Uterus (tissue), 4 donors: Measurements from ENCODE around the gene KMT2D. TPM values are rescaled to one million over a fixed set of nuclear protein-coding genes. Genes with fewer than 3 reads are reported as not detected.
A peak's percentile ranks its signal among the peaks of the same experiment; 100 is the strongest.

Experiments used
- DNase-seq, 2 donors: peaks; one replicate each; pipeline ENCODE4 v3.0.0-alpha.2; 2019 to 2020
- H3K27ac ChIP-seq, 2 donors: fragments of 200-600 bp; sonication (generic); 1 replicate in 1 of 2; 2 replicates in 1 of 2; pipeline ENCODE4 v1.5.1; 2016 to 2018
- H3K27me3 ChIP-seq, 2 donors: fragments of 200-600 bp; sonication (generic); one replicate each; pipeline ENCODE4 v1.5.1; 2018 to 2019; ENCODE audit warnings: control low read depth in 1 of 2
- H3K36me3 ChIP-seq, 2 donors: fragments of 200-600 bp; sonication (generic); one replicate each; pipeline ENCODE4 v1.5.1; 2019; ENCODE audit warnings: control low read depth in 1 of 2
- H3K4me1 ChIP-seq, 2 donors: fragments of 200-600 bp; sonication (generic); one replicate each; pipeline ENCODE4 v1.5.1; 2018 to 2019; ENCODE audit warnings: control low read depth in 1 of 2
- H3K4me3 ChIP-seq, 2 donors: fragments of 200-600 bp; sonication (generic); 1 replicate in 1 of 2; 2 replicates in 1 of 2; pipeline ENCODE4 v1.5.1; 2018 to 2019; ENCODE audit warnings: mild to moderate bottlenecking in 1 of 2
- H3K9me3 ChIP-seq, 2 donors: fragments of 200-600 bp; sonication (generic); one replicate each; pipeline ENCODE4 v1.5.1; 2019; ENCODE audit warnings: control low read depth in 1 of 2
- POLR2A ChIP-seq, 2 donors: fragments of 450-650 bp; IDR thresholded peaks; one replicate each; pipeline ENCODE4 v1.6.1; 2016; ENCODE audit warnings: antibody characterized with exemption in 2 of 2, mild to moderate bottlenecking in 1 of 2, moderate library complexity in 1 of 2
- intact Hi-C: fragments of 100-400 bp; cut with DNase I; formaldehyde crosslinking; loops from one replicate; pipeline ENCODE4 v1.15.1; 2023; ENCODE audit warnings: low total_unique reads
- total RNA-seq, 4 donors: library from RNA; depleted of rRNA in 3 of 4; stranded (reverse); fragments of >200 nt in 3 of 4; gene quantifications; one replicate each; pipeline versions ENCODE4 v1.1.0 to v1.2.4, GENCODE V29; 2014 to 2023
- TF ChIP-seq, protein P1 (sequence below), 4 experiments: fragments of 200-600 bp in 2 of 4; fragments of 450-650 bp in 2 of 4; sonication (generic) in 2 of 4; IDR thresholded peaks; one replicate each; pipeline ENCODE4 v1.5.1; 2016 to 2019; ENCODE audit warnings: antibody characterized with exemption in 4 of 4, mild to moderate bottlenecking in 2 of 4, moderate library complexity in 1 of 4
- donor health status: DM: yes; HTN: yes; CAD: no.

KMT2D gene
- total RNA-seq, 4 donors from 2014 or later = 22.3 to 138 (median 38.2) TPM

DNA sequence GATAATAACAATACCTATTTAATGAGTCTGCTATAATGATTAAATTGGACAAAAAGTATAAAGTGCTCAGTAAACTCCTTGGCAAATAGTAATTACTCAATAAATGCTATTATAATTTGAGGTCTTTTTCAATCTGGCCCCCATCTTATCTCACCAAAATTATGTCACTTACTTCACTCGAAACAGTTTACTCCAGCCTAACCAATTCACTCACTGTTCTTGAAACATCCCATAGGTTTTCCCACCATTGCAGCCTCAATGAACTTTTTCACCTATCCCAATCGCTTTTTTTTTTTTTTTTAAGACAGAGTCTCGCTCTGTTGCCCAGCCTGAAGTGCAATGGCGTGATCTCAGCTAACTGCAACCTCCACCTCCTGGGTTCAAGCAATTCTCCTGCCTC, 24.6 kb downstream of the KMT2D start:
- Histone ChIP-seq H3K27me3 (no peaks in the 10 kb centered on the region), H3K36me3 (no peaks in the 10 kb centered on the region), H3K9me3 (no peaks in the 10 kb centered on the region), H3K4me1 (no peaks in the 10 kb centered on the region), H3K27ac (no peak overlapping the region), H3K4me3 (no peak overlapping the region)
- intact Hi-C loops = no loop called here
- TF ChIP-seq, protein P1, sequence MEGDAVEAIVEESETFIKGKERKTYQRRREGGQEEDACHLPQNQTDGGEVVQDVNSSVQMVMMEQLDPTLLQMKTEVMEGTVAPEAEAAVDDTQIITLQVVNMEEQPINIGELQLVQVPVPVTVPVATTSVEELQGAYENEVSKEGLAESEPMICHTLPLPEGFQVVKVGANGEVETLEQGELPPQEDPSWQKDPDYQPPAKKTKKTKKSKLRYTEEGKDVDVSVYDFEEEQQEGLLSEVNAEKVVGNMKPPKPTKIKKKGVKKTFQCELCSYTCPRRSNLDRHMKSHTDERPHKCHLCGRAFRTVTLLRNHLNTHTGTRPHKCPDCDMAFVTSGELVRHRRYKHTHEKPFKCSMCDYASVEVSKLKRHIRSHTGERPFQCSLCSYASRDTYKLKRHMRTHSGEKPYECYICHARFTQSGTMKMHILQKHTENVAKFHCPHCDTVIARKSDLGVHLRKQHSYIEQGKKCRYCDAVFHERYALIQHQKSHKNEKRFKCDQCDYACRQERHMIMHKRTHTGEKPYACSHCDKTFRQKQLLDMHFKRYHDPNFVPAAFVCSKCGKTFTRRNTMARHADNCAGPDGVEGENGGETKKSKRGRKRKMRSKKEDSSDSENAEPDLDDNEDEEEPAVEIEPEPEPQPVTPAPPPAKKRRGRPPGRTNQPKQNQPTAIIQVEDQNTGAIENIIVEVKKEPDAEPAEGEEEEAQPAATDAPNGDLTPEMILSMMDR (IDR thresholded peaks at IDR 0.05) = no peak
- no peak for TF ChIP-seq POLR2A (IDR thresholded peaks at IDR 0.05)
- DNase-seq = no peak

DNA sequence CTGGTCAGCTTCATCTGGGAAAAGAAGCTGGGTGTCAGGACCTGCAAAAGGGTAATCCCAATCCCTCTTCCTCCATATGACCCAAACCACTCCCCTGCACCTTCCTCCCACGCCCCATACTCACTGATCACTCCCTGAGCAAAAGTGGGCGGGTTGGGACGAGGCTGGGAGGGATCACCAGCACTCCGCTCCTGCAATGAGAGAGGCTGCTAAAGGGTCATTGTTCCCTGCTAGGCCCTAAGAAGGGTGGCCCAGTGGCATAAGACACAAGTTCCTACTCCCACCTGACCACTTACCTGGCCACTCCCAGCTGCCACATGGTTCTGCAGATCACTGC, 26.3 kb downstream of the KMT2D start:
- no peak overlapping the region for H3K27ac ChIP-seq
- no peaks in the 10 kb centered on the region for H3K36me3 ChIP-seq
- no peaks in the 10 kb centered on the region for H3K4me1 ChIP-seq
- H3K4me3 ChIP-seq = no peak overlapping the region
- DNase-seq = no peak
- no peaks in the 10 kb centered on the region for H3K9me3 ChIP-seq
- TF ChIP-seq POLR2A (IDR thresholded peaks at IDR 0.05) = no peak
- TF ChIP-seq, protein P1 (IDR thresholded peaks at IDR 0.05) = no peak
- H3K27me3 ChIP-seq = no peaks in the 10 kb centered on the region
- intact Hi-C loops = no loop called here

DNA sequence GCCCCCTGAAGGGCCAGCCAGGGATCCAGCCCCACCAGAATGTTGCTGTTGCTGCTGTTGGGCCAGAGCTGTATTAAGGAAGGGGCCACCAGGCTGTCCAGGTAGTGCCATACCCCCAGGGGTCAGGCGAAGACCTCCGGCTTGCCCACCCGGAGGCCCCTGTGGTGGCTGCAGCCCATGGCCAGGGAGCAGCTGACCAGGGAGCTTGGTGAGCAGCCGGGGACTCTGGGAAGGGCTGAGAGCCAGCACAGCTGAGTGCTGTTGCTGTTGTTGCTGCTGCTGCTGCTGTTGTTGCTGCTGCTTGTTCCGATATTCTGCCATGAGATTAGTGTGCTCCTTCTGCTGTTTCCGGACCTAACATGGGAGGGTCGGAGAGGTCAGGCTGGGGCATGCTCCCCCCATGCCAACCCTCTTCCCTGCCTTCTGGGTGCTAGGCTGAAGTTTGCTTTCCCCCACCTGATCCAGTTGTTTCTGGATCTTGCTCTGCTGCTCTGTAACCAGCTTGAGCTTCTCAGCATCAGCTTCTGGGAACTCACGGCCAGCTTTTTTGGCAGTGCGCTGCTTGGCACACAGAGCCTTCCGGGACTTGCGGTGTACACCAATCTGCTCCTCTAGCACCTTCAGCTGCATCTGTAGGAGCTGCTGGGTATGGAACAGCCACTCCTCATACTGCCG, 26.8 kb downstream of the KMT2D start:
- Histone ChIP-seq H3K9me3 (no peaks in the 10 kb centered on the region), H3K4me1 (no peaks in the 10 kb centered on the region), H3K36me3 (no peaks in the 10 kb centered on the region), H3K4me3 (no peak overlapping the region), H3K27ac (no peak overlapping the region), H3K27me3 (no peaks in the 10 kb centered on the region)
- no peak for TF ChIP-seq POLR2A (IDR thresholded peaks at IDR 0.05)
- TF ChIP-seq, protein P1 (IDR thresholded peaks at IDR 0.05) = no peak
- DNase-seq = peak in 1 of 2 donors; percentile 21
- intact Hi-C loops = no loop called here

DNA sequence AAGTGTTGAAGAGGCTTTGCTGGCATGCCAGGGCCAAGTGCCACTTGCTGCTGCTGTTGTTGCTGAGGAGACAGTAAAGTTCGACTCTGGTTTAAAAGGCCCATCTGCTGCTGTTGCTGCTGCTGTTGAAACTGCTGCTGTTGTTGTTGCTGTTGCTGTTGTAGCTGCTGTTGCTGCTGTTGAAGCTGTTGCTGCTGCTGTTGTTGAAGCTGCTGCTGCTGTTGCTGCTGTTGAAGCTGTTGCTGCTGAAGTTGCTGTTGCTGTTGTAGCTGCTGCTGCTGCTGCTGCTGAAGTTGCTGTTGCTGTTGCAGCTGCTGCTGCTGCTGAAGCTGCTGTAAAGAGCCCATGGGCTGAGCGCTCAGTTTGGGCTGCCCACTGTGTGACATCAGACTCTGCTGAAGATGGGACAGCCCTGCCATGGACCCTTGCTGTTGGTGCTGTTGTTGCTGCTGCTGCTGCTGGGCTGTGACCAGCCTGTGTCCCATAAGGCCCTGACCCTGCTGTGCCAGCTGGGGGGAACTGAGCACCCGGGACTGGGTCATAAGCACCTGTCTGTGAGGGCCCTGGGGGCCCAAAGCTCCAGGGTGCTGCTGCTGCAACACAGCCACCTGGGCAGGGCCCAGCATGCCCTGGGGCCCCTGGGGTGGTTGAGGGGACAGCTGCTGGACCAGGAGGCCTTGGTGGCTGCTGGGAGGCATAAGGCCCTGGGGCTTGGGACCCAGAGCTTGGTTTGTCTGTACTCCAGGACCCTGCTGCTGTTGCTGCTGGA, 27.7 kb downstream of the KMT2D start:
- no peak overlapping the region for H3K4me3 ChIP-seq
- H3K27me3 ChIP-seq = no peaks in the 10 kb centered on the region
- H3K9me3 ChIP-seq = no peaks in the 10 kb centered on the region
- no peaks in the 10 kb centered on the region for H3K36me3 ChIP-seq
- intact Hi-C loops = no loop called here
- DNase-seq = peak in 1 of 2 donors; percentile 14
- no peak overlapping the region for H3K27ac ChIP-seq
- H3K4me1 ChIP-seq = no peaks in the 10 kb centered on the region
- TF ChIP-seq, protein P1 (IDR thresholded peaks at IDR 0.05) = no peak
- TF ChIP-seq POLR2A (IDR thresholded peaks at IDR 0.05) = no peak

DNA sequence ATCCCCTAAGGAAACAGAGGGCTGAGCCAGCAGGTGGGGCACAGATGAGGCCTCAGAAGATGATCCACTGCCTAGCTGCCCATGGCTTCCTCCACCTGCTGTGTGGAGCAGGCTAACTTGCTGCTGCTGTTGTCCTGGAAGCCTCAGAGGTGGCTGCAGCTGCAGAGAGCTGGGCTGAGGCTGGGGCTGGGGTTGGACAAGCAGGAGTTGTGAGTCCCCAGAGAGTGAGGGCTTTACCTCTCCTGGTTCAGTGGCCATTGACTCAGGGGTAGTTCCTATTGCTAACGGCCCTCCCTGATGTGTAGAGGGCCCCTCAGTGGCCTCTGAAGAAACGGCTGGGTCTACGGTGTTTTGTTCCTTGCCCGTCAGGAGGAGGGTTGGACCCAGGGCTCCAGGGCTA, 28.3 kb downstream of the KMT2D start:
- Histone ChIP-seq H3K27me3 (no peaks in the 10 kb centered on the region), H3K36me3 (no peaks in the 10 kb centered on the region), H3K4me3 (no peak overlapping the region), H3K4me1 (no peaks in the 10 kb centered on the region), H3K9me3 (no peaks in the 10 kb centered on the region), H3K27ac (no peak overlapping the region)
- DNase-seq = no peak
- intact Hi-C loops = no loop called here
- TF ChIP-seq, protein P1 (IDR thresholded peaks at IDR 0.05) = no peak
- TF ChIP-seq POLR2A (IDR thresholded peaks at IDR 0.05) = no peak
